ENCODE data around the gene OPN4.

DNA sequence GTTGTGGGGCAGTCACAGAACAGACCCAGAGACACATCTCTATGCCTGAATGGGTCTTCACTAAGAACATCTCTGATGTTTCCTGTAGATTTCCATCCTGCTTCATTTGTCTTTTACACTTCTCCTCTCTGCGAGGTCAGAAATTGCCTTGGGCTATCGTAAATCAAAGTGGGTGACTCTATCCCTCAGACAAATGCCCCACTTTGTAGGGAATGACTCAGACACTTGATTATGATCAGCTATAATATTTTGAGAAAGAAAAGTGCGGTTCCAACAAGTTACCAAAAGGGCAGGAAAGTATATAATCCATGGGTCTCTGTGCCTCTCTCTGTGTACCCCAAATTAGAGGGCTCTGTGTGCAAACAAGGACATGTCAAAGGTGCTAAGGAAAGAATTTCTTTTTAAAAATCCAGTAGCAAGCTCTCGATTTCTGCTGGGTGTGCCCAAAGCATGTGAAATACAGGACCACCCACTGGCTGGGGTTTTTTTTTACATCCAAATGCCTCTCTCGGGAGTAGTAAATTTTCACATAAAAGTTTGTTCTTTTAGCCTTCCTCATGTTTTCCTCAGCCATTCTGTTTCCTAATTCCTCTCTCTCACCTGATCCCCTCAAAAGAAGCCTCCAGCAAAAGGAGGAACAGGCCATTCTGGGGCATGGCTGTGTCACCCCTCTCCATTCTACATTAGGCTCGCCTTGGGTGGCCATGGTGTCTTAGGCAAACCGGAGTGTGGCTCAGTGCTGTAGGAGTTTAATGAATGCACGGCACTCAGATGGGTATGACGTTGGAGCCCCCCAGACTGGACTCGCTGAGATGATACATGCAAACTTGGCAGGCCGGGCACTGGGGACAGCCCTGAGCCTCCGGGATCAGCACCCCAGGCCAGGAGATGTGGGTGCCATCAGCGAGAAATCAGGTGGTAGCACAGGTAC, 6.3 kb upstream of the OPN4 start:
- TF ChIP-seq, protein P1, sequence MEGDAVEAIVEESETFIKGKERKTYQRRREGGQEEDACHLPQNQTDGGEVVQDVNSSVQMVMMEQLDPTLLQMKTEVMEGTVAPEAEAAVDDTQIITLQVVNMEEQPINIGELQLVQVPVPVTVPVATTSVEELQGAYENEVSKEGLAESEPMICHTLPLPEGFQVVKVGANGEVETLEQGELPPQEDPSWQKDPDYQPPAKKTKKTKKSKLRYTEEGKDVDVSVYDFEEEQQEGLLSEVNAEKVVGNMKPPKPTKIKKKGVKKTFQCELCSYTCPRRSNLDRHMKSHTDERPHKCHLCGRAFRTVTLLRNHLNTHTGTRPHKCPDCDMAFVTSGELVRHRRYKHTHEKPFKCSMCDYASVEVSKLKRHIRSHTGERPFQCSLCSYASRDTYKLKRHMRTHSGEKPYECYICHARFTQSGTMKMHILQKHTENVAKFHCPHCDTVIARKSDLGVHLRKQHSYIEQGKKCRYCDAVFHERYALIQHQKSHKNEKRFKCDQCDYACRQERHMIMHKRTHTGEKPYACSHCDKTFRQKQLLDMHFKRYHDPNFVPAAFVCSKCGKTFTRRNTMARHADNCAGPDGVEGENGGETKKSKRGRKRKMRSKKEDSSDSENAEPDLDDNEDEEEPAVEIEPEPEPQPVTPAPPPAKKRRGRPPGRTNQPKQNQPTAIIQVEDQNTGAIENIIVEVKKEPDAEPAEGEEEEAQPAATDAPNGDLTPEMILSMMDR (IDR thresholded peaks at IDR 0.05) = no peak
- TF ChIP-seq EP300 (IDR thresholded peaks at IDR 0.05) = no peak

All from upper lobe of left lung (tissue), 4 donors.